ENCODE data around the gene UGGT1. TPM values are rescaled to one million over a fixed set of nuclear protein-coding genes. Genes with fewer than 3 reads are reported as not detected.

The UGGT1 gene
- polyA plus RNA-seq, 5 donors, result 26.5 to 35.6 (median 31.1) TPM

- no peak for DNase-seq
These were observed 17.2 kb downstream of the UGGT1 start for GRCh38 chr2:128108166-128108565.

DNA sequence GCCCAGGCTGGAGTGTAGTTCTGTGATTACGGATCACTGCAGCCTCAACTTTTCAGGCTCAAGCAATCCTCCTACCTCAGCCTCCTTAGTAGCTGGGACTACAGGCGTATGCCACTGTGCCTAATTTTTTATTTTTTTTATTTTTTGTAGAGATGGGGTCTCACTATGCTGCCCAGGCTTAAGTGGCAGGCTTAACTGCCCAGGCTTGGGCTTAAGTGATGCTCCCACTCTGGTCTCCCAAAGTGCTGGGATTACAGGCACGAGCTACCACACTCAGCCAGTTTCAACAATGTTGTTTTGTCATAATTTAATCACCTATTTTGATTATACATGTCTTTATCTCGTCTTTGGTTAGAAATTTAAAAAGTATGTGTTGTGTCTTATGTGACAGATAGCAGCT, 18.2 kb downstream of the UGGT1 start:
- DNase-seq, result no peak

GRCh38 chr2:128115921-128116623, 25.1 kb downstream of the UGGT1 start:
- no peak for DNase-seq

DNA sequence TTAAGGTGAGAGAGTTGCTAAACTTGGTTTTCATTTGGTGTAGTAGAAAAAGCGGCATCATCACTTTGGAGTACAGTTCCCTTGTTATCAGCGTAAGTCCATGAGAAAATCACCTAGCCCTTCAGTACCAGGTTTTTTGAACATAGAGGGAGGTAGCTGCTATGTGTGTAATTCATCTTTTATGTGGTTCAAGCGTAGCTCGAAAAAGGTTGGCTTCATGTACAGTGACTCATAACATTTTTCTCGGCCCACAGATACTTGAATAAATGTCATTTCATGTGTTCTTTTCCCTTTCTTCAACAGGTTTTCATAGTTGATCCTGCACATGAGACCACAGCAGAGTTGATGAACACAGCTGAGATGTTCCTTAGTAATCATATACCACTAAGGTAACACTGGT, 43.6 kb downstream of the UGGT1 start:
- no peak for DNase-seq

DNA sequence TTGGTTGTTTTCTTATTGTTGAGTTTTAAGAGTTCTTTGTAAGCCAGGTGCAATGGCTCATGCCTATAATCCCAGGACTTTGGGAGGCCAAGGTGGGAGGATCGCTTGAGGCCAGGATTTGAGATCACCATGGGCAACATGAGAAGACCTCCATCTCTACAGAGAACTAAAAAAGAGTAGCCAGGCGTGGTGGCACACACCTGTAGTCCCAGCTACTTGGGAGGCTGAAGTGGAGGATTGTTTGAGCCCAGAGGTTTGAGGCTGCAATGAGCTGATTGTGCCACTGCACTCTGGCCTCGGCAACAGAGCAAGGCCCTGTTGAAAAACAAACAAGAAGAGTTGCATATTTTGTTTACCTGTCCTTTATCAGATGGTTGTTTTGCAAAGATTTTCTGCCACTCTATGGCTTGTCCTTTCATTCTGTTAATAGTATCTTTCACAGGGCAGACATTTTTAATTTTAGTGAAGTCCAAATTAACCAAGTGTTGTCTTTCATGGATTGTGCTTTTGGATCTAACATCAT, 46.2 kb downstream of the UGGT1 start:
- no peak for DNase-seq

GRCh38 chr2:128139624-128140023, 48.6 kb downstream of the UGGT1 start:
- no peak for DNase-seq

DNA sequence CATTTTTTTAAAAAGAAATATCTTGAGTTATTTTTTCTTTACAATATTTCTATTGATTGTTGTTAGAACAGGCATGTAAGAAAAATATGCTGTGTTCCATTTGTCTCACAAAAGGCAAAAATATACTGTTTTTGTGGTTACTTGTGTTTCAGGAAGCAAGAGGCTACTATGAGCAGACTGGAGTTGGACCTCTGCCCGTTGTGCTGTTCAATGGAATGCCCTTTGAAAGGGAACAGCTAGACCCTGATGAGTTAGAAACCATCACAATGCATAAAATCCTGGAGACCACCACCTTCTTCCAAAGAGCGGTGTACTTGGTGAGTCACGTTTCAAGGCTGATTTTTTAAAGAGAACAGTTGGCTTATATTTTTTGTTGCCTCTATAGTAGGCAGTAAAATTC, 54.7 kb downstream of the UGGT1 start:
- no peak for DNase-seq

DNA sequence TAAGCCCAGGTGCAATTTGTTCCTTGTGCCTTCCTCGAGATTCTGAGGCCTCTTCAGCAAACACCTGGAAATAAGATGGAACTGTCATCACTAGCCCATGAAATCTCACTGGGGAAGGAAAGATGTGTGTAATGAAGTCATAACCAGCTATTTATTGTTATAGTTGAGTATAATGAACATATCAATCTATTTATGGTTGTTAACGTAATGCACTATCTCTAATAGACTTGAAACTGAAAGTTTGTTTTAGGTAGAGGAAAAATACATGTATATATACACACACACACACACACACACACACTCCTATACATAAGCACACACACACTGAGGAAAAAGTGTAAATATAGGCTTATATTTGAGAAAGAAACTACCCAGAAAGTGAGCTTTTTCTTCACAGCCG, 62.8 kb downstream of the UGGT1 start:
- no peak for DNase-seq

DNA sequence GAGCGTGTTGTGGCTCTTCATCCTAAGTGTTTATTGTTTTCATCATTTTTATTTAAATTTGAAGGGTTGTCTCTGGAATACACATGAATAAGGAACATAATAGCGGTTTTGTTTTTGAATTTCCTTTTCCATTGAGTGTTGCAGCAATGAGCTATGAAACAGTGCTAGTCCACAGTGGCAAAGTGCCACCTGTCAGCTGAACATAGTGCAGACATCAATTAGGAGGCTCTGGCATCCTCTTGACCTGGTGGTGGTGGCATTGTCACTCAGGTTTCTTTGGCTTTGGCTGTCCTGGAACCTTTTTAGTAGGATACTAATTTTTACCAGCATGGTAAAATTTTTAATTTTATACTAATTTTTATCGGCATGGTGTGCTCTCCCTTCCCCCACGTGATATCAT, 63.2 kb downstream of the UGGT1 start:
- DNase-seq, result no peak

GRCh38 chr2:128155970-128156369, 65.0 kb downstream of the UGGT1 start:
- DNase-seq, result no peak

DNA sequence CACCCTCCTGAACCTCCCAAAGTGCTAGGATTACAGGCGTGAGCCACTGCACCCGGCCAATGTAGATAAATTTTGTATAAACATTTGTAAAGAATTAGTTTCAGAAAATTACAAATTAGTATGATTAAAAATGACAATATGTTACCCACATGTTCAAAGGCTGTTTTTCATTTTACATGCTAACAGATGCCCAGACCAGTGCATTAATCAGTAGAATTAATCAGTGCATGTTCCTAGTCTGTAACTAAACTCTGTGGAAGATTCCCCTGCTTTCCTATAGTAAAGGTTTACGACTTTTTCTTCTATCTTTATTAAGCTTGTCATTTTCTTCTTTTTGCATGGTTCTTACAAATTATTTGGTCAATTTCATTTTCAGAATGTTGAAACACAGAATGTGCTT, 65.8 kb downstream of the UGGT1 start:
- no peak for DNase-seq

GRCh38 chr2:128157644-128158043, 66.6 kb downstream of the UGGT1 start:
- no peak for DNase-seq

- DNase-seq, result no peak
These were observed 67.2 kb downstream of the UGGT1 start for GRCh38 chr2:128158176-128158575.

DNA sequence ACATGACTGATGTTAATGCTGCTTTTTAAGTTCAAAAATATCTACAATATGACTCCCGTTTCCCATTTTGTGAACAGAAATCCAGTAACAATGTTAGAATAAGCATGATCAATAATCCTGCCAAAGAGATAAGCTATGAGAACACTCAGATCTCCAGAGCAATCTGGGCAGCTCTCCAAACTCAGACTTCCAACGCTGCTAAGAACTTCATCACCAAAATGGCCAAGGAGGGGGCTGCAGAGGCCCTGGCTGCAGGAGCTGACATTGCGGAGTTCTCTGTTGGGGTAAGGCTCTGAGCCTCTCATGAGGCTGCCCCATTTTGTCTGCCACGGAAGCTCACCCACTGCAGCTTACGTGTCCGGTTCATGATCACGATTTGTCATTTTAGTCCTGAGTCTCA, 68.4 kb downstream of the UGGT1 start:
- DNase-seq, result no peak

DNA sequence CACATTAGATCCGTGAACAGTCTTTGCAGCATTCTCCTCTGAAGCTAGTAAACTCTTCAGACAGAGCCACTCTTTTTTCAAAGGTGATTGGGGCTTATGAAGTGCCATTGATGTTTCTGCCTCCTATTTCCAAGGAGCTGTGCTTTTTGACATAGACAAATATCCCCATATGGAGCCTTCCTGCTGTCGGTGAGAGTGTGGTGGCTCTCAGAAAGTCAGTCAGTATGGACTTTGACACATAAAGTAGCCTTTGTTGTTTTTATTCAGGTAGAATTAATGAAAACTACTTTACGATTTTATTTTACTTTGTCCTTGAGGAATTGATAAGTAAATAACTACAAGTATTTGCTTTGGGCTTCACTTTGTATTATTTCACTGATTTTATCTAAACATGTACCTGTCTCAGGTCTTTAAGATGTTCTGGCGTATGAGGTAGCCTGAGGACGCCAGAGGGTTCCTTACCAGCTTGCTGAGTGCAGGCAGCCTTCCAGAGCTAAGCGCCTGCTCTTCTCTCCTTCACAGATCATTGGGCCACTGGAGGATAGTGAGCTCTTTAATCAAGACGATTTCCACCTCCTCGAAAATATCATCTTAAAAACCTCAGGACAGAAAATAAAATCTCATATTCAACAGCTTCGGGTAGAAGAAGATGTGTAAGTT, 69.7 kb downstream of the UGGT1 start:
- no peak for DNase-seq

DNA sequence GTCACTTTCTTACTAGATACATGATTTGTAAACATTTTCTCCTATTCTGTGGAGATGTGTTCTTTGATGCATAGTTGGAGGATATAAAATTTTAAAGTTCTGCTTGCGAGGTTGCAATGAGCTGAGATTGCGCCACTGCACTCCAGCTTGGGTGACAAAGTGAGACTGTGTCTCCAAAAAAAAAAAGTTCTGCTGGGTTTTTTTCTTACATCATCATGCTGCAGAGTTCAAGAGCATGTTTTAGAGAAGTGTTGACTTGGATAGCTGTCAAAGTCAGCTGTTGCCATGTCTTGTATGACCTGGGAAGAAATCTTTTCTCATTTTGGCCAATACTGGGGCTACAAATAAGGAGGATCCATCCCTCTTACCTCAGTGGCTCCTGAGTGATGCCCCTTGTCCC, 71.3 kb downstream of the UGGT1 start:
- DNase-seq, result peak in 1 of 2 donors; percentile 48

GRCh38 chr2:128164311-128164710, 73.3 kb downstream of the UGGT1 start:
- DNase-seq, result no peak

DNA sequence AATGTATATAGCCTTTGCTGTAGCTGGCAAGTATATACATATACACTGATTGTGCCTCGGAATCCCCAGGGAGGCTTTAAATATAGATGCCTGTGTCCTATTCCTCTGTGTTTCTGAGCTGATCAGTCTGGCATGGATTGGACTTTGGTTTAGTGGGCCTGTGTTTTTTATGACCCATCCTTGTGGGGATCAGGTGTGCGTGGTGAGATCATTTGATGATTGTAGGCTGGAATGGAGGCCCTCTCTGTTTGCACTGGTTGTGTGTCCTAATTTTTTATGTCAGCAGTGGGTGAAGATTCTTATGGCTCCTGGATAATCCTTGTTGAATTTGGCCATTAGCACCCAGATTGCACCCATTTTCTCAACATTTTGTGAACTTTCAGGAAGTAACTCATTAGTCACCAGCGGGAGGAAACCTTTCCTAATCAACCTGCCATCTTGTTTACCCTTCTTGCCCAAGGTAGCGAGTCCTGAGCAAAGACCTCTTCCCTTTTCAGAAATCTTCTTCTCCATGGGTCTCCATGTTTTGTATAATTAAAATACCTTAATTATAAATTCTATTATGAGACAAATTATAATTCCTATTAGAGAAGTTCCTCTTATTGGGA, 75.8 kb downstream of the UGGT1 start:
- DNase-seq, result no peak

DNA sequence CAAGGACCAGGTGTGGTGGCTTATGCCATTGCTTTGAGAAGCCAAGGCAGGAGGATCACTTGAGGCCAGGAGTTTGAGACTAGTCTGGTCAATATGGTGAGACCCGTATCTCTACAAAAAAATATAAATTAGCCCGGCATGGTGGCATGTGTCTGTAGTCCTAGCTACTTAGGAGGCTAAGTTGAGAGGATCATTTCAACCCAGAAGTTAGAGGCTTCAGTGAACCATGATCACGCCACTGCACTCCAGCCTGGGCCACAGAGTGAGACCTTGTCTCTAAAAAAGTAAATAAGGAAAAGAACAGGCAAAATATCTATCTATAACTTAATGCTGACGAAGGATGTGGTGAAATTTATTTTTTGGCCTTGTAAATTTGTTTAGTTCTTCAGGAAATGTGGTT, 78.1 kb downstream of the UGGT1 start:
- DNase-seq, result no peak

DNA sequence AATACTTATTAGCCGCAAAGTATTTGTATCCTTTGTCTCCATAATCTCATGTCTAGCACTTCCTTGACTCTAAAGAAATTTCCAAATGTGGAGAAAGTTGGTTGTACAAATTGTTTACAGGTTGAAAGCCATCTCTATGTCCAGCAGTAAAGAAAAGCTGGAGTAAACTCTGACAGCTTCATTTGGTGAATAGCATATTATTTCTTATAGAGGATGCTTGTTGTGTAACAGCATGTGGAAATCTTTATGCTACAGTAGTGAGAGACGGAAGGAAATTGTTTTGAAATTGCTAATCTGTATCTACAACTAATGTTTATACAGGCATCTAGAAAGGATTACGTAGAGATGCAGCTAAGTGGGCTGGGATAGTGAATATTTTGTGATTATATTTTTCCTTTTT, 78.5 kb downstream of the UGGT1 start:
- peak; percentile 48 to 77 for DNase-seq

DNA sequence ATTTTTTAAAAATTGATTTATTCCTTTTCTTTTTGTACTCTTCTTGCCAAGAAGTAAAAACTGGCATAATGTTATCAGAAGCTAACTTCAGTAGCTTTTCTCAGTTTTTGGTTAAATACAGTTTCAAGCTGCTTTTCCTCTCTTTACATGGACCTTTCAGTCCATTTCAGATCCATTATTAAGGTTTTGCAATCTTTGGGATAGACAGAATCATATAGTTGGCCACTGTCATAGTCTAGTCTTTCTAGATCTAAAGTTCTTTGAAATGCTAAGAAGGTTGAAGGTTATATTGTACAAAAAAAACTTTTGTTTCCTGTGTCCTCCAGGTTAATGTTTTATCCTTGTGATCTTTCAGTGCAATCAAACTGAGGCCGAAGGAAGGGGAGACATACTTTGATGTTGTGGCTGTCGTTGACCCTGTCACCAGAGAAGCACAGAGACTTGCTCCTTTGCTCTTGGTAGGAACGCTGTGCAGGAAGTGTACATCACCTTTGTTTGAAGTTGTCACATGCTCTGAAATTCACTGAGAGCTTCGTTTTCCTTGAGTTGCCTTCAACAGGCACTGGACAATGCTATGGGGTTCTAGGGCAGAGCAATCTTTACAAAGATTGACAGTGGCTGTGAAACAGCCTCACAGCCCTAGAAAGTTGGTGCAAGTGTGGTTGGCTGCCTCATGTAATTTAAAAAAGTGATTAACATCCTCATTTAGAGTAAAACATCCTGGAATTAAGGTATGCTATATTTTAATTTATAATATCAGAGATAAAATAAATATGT, 79.1 kb downstream of the UGGT1 start:
- no peak for DNase-seq

DNA sequence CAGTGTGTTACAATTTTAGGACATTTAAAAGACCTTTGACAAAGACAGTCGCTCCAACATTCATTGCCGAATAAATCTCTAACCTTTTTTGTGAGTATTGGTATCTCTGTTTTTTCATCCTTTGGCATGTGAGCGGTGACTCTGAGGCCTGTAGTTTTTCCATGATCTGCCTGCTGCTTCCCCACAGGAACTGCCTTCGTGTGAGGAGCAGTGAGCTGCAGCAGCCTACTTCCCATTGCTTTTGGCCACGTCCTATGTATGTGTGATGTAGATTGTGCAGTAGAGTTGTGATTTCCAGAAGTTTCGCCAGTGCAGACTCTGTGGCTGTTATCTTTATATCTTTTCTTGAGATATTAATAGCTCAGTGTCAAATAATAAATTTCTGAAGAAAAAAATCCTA, 79.8 kb downstream of the UGGT1 start:
- DNase-seq, result no peak
